Measurements from ENCODE around the gene SCUBE1. TPM values are rescaled to one million over a fixed set of nuclear protein-coding genes. Genes with fewer than 3 reads are reported as not detected.

The SCUBE1 gene
- total RNA-seq, 1 experiment from 2014 or later, result 3.9 TPM

GRCh38 chr22:43179911-43180195 lies 163.3 kb downstream of the SCUBE1 start (continued):
- TF ChIP-seq YY1 (IDR thresholded peaks at IDR 0.05; ENCODE audit: extremely low read depth, insufficient replicate concordance, low read depth, low read length) (no peak), EZH2phosphoT487 (IDR thresholded peaks at IDR 0.05; ENCODE audit: borderline replicate concordance) (no peak), ATF3 (IDR thresholded peaks at IDR 0.05) (no peak), ZFX (IDR thresholded peaks at IDR 0.05) (no peak), MAX (IDR thresholded peaks at IDR 0.05) (no peak)

GRCh38 chr22:43179146-43179910 lies 163.8 kb downstream of the SCUBE1 start:
- Histone ChIP-seq H3K4me1 (ENCODE audit: control insufficient read depth in 1 of 2, insufficient read depth in 2 of 2, low read length in 2 of 2) (peaks cover 3 to 8% of the 10 kb centered on the region in 2 experiments; a peak in 2 of 4 replicates), H3K36me3 (ENCODE audit: control insufficient read depth in 1 of 2, insufficient read depth in 2 of 2, low read length in 2 of 2) (peaks cover 23 to 70% of the 10 kb centered on the region in 2 experiments), H3K9ac (ENCODE audit: low read length) (no peak overlapping the region), H3K27me3 (ENCODE audit: insufficient read depth, low read length) (no peaks in the 10 kb centered on the region), H4K20me1 (ENCODE audit: insufficient read depth) (no peaks in the 10 kb centered on the region), H3K4me2 (ENCODE audit: low read length) (no peak overlapping the region), H3K4me3 (replicated peaks in 1 of 2; ENCODE audit: low read depth in 1 of 2, low read length in 2 of 2) (no peak overlapping the region), H3K79me2 (ENCODE audit: insufficient read depth, low read length) (peaks cover 35% of the 10 kb centered on the region), H3K9me3 (ENCODE audit: control insufficient read depth in 1 of 2, insufficient read depth in 1 of 2, low read depth in 1 of 2, low read length in 2 of 2) (no peaks in the 10 kb centered on the region), H3K9me2 (ENCODE audit: insufficient read depth) (no peaks in the 10 kb centered on the region), H2AFZ (ENCODE audit: low read depth, low read length, poor library complexity, severe bottlenecking) (no peak overlapping the region), H3K27ac (ENCODE audit: low read depth, low read length) (no peak overlapping the region)
- DNase-seq (ENCODE audit: low read depth, low spot score), result no peak
- TF ChIP-seq SIN3A (IDR thresholded peaks at IDR 0.05; ENCODE audit: low read depth), result no peak
- no peak for TF ChIP-seq YY1 (IDR thresholded peaks at IDR 0.05; ENCODE audit: extremely low read depth, insufficient replicate concordance, low read depth, low read length)
- TF ChIP-seq CEBPB (IDR thresholded peaks at IDR 0.05; ENCODE audit: low read depth), result no peak
- no peak for TF ChIP-seq CBX3 (IDR thresholded peaks at IDR 0.05; ENCODE audit: low read depth)
- TF ChIP-seq ZNF274 (IDR thresholded peaks at IDR 0.05; ENCODE audit: low read depth, low read length), result no peak
- no peak for TF ChIP-seq RAD21 (IDR thresholded peaks at IDR 0.05; ENCODE audit: low read depth)
- TF ChIP-seq SRF (IDR thresholded peaks at IDR 0.05; ENCODE audit: low read depth), result no peak
- no peak for TF ChIP-seq CTCF (IDR thresholded peaks at IDR 0.05 in 2 of 3, conservative IDR thresholded peaks at IDR 0.05 in 1 of 3; ENCODE audit: borderline replicate concordance in 1 of 3, insufficient read depth in 1 of 3, low read depth in 2 of 3, low read length in 2 of 3)
- BruUV-seq (replicated peaks), result no TSS peak
- ChIA-PET CTCF (no interaction called here), RAD21 (ENCODE audit: low non-redundant PET in 1 of 2, low total read pairs in 2 of 2, uncharacterized antibody in 2 of 2, unreplicated experiment in 2 of 2) (no interaction called here), POLR2A (no interaction called here)
- no peak for ATAC-seq
- intact Hi-C loops (cut with micrococcal nuclease), result no loop called here

All from HCT116 (cell line).